Endothelial cell of umbilical vein (primary cell): ENCODE measurements around the gene SLC5A10. TPM values are rescaled to one million over a fixed set of nuclear protein-coding genes. Genes with fewer than 3 reads are reported as not detected.

Experiments used
- BruUV-seq: library from RNA; stranded (reverse); fragments of 400-500 nt; replicated peaks from 2 replicates; lab custom pipeline; 2021; lab: Mats Ljungman, UMichigan
- CTCF ChIA-PET: fragments of 300-600, 350-600 bp; sonication (Branson Sonifier 250); formaldehyde crosslinking; loops from one replicate; lab custom pipeline; 2021; ENCODE audit warnings: antibody characterized with exemption, inconsistent platforms; lab: Charles Lee
- POLR2A ChIA-PET: fragments of 300-600, 350-600 bp; sonication (Branson Sonifier 250); formaldehyde crosslinking; loops from one replicate; lab custom pipeline; 2021; ENCODE audit warnings: antibody characterized with exemption, inconsistent platforms; lab: Charles Lee
- DNase-seq: peaks from one replicate; pipeline ENCODE4 v3.0.0-alpha.2; 2011; ENCODE audit warnings: low read depth, low spot score
- FAIRE-seq: peaks from 2 replicates; lab custom pipeline; 2011; peaks lifted over from hg19 to GRCh38; lab: Jason Lieb, UNC
- H2AFZ ChIP-seq: 2 replicates; pipeline ENCODE4 v1.6.0; 2012; ENCODE audit warnings: low read depth, low read length, control low read depth, inconsistent platforms
- H3K27ac ChIP-seq: 2 replicates; pipeline ENCODE4 v1.5.1; 2011; ENCODE audit warnings: low read depth, mild to moderate bottlenecking, control low read depth, low read length, moderate library complexity; ENCODE audit not compliant: insufficient read depth
- H3K27me3 ChIP-seq, 2 experiments: 2 replicates each; pipeline versions ENCODE4 v1.6.0 to v1.6.1; 2011; ENCODE audit warnings: low read length in 2 of 2, mixed read lengths in 1 of 2; ENCODE audit not compliant: control insufficient read depth in 2 of 2, insufficient read depth in 2 of 2
- H3K36me3 ChIP-seq, 2 experiments: 2 replicates in 1 of 2; 3 replicates in 1 of 2; pipeline ENCODE4 v1.5.1; 2011; ENCODE audit warnings: low read length in 2 of 2, mild to moderate bottlenecking in 1 of 2, moderate library complexity in 1 of 2; ENCODE audit not compliant: control insufficient read depth in 2 of 2, insufficient read depth in 2 of 2; ENCODE audit errors: extremely low read depth in 1 of 2
- H3K4me1 ChIP-seq: 3 replicates; pipeline ENCODE4 v1.5.1; 2011; ENCODE audit warnings: mild to moderate bottlenecking, low read length; ENCODE audit not compliant: control insufficient read depth, insufficient read depth; ENCODE audit errors: extremely low read depth
- H3K4me2 ChIP-seq: 2 replicates; pipeline ENCODE4 v1.6.1; 2011; ENCODE audit warnings: low read length, control low read depth, mixed read lengths; ENCODE audit not compliant: insufficient read depth
- H3K4me3 ChIP-seq, 3 experiments: fragments of 200-600 bp in 1 of 3; sonication (generic), shearing (Covaris generic) in 1 of 3; replicated peaks in 1 of 3; 2 replicates each; pipeline ENCODE4 v1.5.1; 2011 to 2016; ENCODE audit warnings: control low read depth in 3 of 3, low read length in 3 of 3, mild to moderate bottlenecking in 2 of 3, inconsistent platforms in 1 of 3, low read depth in 1 of 3, moderate library complexity in 1 of 3; ENCODE audit not compliant: insufficient read depth in 1 of 3
- H3K79me2 ChIP-seq: 2 replicates; pipeline ENCODE4 v1.6.0; 2012; ENCODE audit warnings: low read length, inconsistent platforms; ENCODE audit not compliant: control insufficient read depth, insufficient read depth
- H3K9ac ChIP-seq: replicated peaks from 2 replicates; pipeline ENCODE3; 2011; ENCODE audit warnings: low read length, control low read depth; ENCODE audit not compliant: insufficient read depth; ENCODE audit errors: extremely low read depth
- H3K9me1 ChIP-seq: replicated peaks from 3 replicates; pipeline ENCODE4 v1.6.0; 2011; ENCODE audit warnings: mild to moderate bottlenecking, low read length; ENCODE audit not compliant: control insufficient read depth, insufficient read depth; ENCODE audit errors: extremely low read depth
- H3K9me3 ChIP-seq: replicated peaks from 2 replicates; pipeline ENCODE4 v1.5.1; 2012; ENCODE audit warnings: low read length, inconsistent platforms; ENCODE audit not compliant: control insufficient read depth, insufficient read depth
- H4K20me1 ChIP-seq: replicated peaks from 2 replicates; pipeline ENCODE3; 2011; ENCODE audit warnings: mild to moderate bottlenecking, low read length; ENCODE audit not compliant: control insufficient read depth, insufficient read depth; ENCODE audit errors: extremely low read depth
- EZH2 ChIP-seq: IDR thresholded peaks from 2 replicates; pipeline ENCODE4 v1.6.1; 2012; ENCODE audit warnings: borderline replicate concordance, low read depth, mild to moderate bottlenecking, moderate library complexity, low read length, inconsistent platforms; ENCODE audit not compliant: severe bottlenecking
- FOS ChIP-seq: IDR thresholded peaks from 2 replicates; pipeline ENCODE4 v1.6.1; 2011; ENCODE audit warnings: mild to moderate bottlenecking, low read length, moderate library complexity, borderline replicate concordance; ENCODE audit not compliant: insufficient read depth
- GATA2 ChIP-seq: IDR thresholded peaks from 2 replicates; pipeline ENCODE4 v1.7.0; 2011; ENCODE audit warnings: low read depth, mild to moderate bottlenecking, moderate library complexity, mixed read lengths, low read length; ENCODE audit not compliant: insufficient read length, insufficient read depth
- JUN ChIP-seq: IDR thresholded peaks from 2 replicates; pipeline ENCODE4 v1.6.1; 2011; ENCODE audit warnings: borderline replicate concordance, low read depth; ENCODE audit not compliant: insufficient read length, insufficient read depth
- MYC ChIP-seq: IDR thresholded peaks from one replicate; pipeline ENCODE4 v1.6.1; 2011; ENCODE audit warnings: mild to moderate bottlenecking, low read depth, low read length
- POLR2A ChIP-seq: IDR thresholded peaks from 2 replicates; pipeline ENCODE4 v1.6.1; 2012; ENCODE audit warnings: low read depth, mild to moderate bottlenecking, control low read depth, low read length
- POLR2AphosphoS5 ChIP-seq: IDR thresholded peaks from 2 replicates; pipeline ENCODE4 v1.6.1; 2012; ENCODE audit warnings: low read depth, mild to moderate bottlenecking, control low read depth, low read length, moderate library complexity; ENCODE audit not compliant: insufficient read depth
- dilution Hi-C: fragments of 300-500 bp; cut with MboI; formaldehyde crosslinking; loops from one replicate; pipeline ENCODE4 v1.15.0; 2019; ENCODE audit warnings: low sequenced_read_pairs; ENCODE audit not compliant: extremely low pct_ligation_motif_present
- intact Hi-C: fragments of 100-400 bp; cut with micrococcal nuclease; formaldehyde crosslinking; loops from one replicate; pipeline ENCODE4 v1.10.0; 2022
- polyA plus RNA-seq, 4 experiments: library from polyadenylated mRNA; depleted of rRNA in 3 of 4; stranded (reverse) in 3 of 4; unstranded in 1 of 4; fragments of >200 nt; gene quantifications; 2 replicates each; pipeline versions ENCODE4 v1.2.1 to v1.2.3, GENCODE V29; 2011 to 2012; ENCODE audit warnings: missing spikeins in 1 of 4
- total RNA-seq: library from RNA; stranded (reverse); gene quantifications from 2 replicates; pipeline ENCODE4 v1.2.3, GENCODE V29; 2021
- TF ChIP-seq, protein P1 (sequence below): IDR thresholded peaks from 2 replicates; pipeline ENCODE4 v1.6.1; 2011; ENCODE audit not compliant: insufficient read depth, insufficient read length
- TF ChIP-seq, protein P2 (sequence below), 2 donors: IDR thresholded peaks; 1 replicate in 1 of 2; 2 replicates in 1 of 2; pipeline ENCODE4 v1.5.1; 2011; ENCODE audit warnings: low read length in 2 of 2, mild to moderate bottlenecking in 2 of 2, moderate library complexity in 2 of 2, control low read depth in 1 of 2, inconsistent platforms in 1 of 2, low read depth in 1 of 2; ENCODE audit not compliant: insufficient read depth in 1 of 2; ENCODE audit errors: extremely low read depth in 1 of 2

Gene SLC5A10
- total and polyA plus RNA-seq, 2 donors (not counting 3 experiments of a cell fraction or from before 2014, with no cell fraction given) = not detected

GRCh38 chr17:19022128-19022527 is 70.2 kb downstream of the SLC5A10 start:
- FAIRE-seq (no peak), DNase-seq (no peak)
- no peak overlapping the region for H3K9ac ChIP-seq
- POLR2A ChIA-PET = no interaction called here
- H3K79me2 ChIP-seq = no peaks in the 10 kb centered on the region
- intact Hi-C loops = no loop called here
- no peaks in the 10 kb centered on the region for H3K27me3 ChIP-seq
- no peak overlapping the region for H3K4me3 ChIP-seq
- H3K36me3 ChIP-seq = peaks cover 4 to 21% of the 10 kb centered on the region in 2 experiments
- H3K4me1 ChIP-seq = no peaks in the 10 kb centered on the region
- no peak overlapping the region for H3K27ac ChIP-seq
- H4K20me1 ChIP-seq = no peaks in the 10 kb centered on the region
- no peak overlapping the region for H2AFZ ChIP-seq
- no peaks in the 10 kb centered on the region for H3K9me3 ChIP-seq
- no peak overlapping the region for H3K4me2 ChIP-seq
- dilution Hi-C loops = no loop called here
- no peaks in the 10 kb centered on the region for H3K9me1 ChIP-seq
- no TSS peak for BruUV-seq
- CTCF ChIA-PET = interaction anchor here (1.1 to 4.1 kb wide), 3 partner anchors 10 to 61 kb away, joined by 3 to 22 read pairs (median 5); no protein-coding TSS in a partner anchor
- TF ChIP-seq MYC (no peak), GATA2 (no peak), FOS (no peak), JUN (no peak), EZH2 (no peak), POLR2AphosphoS5 (no peak), POLR2A (no peak)
- TF ChIP-seq, protein P1, sequence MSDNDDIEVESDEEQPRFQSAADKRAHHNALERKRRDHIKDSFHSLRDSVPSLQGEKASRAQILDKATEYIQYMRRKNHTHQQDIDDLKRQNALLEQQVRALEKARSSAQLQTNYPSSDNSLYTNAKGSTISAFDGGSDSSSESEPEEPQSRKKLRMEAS = no peak
- TF ChIP-seq, protein P2, sequence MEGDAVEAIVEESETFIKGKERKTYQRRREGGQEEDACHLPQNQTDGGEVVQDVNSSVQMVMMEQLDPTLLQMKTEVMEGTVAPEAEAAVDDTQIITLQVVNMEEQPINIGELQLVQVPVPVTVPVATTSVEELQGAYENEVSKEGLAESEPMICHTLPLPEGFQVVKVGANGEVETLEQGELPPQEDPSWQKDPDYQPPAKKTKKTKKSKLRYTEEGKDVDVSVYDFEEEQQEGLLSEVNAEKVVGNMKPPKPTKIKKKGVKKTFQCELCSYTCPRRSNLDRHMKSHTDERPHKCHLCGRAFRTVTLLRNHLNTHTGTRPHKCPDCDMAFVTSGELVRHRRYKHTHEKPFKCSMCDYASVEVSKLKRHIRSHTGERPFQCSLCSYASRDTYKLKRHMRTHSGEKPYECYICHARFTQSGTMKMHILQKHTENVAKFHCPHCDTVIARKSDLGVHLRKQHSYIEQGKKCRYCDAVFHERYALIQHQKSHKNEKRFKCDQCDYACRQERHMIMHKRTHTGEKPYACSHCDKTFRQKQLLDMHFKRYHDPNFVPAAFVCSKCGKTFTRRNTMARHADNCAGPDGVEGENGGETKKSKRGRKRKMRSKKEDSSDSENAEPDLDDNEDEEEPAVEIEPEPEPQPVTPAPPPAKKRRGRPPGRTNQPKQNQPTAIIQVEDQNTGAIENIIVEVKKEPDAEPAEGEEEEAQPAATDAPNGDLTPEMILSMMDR (IDR thresholded peaks at IDR 0.05; ENCODE audit: extremely low read depth in 1 of 2, insufficient read depth in 1 of 2, low read depth in 1 of 2, low read length in 2 of 2) = no peak
